ENCODE measurements around the gene PCDHB14.
"Not testable (repeated sequence)": the region's sequence is repeated elsewhere in the genome, so short reads cannot be mapped to it uniquely, and the experiment has no call there.

DNA sequence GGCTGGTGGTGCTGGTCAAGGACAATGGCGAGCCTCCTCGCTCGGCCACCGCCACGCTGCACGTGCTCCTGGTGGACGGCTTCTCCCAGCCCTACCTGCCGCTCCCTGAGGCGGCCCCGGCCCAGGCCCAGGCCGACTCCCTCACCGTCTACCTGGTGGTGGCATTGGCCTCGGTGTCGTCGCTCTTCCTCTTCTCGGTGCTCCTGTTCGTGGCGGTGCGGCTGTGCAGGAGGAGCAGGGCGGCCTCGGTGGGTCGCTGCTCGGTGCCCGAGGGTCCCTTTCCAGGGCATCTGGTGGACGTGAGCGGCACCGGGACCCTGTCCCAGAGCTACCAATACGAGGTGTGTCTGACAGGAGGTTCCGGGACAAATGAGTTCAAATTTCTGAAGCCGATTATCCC, 2.3 kb downstream of the PCDHB14 start:
- TF ChIP-seq CTCF, POLR2A (IDR thresholded peaks at IDR 0.05): not testable (repeated sequence)

Data from adrenal gland (tissue), 5 donors.